Astrocyte of the hippocampus (primary cell): ENCODE measurements around the gene GSTCD.
"Not testable (repeated sequence)": the region's sequence is repeated elsewhere in the genome, so short reads cannot be mapped to it uniquely, and the experiment has no call there.

ENCODE experiments used
- DNase-seq: peaks from one replicate; pipeline ENCODE4 v3.0.0; 2011; ENCODE audit warnings: low read depth, low spot score

GSTCD gene

DNA sequence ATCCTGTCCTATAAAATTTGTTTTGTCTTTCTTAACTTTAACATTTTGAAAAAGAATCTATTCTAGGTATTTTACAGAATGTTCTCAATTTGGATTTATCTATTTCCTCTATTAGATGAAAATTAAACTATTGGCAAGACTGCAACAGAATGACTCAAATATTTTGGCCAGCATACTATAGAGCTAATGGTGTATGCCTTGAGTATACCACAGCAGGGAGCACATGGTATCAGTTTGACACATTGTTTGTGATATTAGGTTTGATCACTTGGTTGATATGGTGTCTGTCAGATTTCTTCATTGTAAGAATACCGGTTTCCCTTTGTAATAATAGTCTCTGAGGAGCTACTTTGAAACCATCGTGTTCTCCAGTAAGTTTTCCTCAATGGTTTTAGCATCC, 98.9 kb downstream of the GSTCD start:
- no peak for DNase-seq

DNA sequence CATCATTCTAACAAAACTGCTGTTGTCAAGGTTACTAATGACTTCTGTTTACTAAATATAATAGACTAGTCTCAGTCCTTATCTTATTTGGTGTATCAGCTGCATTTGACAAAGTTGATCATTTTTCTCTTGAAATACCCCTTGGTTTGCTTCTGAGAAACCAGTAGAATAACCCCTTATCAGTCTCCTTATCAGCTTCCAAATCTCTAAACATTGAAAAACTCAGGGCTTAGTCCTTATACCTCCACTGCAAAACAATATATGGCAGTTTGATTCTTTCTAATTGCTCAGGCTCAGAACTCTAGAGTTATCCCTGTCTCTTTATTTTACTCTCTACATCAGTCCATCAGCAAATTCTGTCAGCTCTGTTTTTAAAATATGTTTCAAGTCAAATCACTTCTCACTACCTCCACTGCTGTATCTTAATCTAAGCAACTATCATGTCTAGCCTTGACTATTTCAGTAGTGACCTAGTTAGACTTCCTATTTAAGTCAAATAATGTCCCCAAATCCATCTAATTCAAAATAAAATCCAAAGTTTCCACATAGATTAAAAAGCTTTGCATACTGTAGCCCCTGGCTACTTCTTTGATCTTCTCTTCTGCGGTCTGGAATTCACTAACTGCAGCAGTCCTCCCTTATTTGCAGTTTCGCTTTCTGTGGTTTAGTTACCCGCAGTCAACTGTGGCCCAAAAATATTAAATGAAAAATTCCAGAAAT, 99.6 kb downstream of the GSTCD start:
- no peak for DNase-seq

DNA sequence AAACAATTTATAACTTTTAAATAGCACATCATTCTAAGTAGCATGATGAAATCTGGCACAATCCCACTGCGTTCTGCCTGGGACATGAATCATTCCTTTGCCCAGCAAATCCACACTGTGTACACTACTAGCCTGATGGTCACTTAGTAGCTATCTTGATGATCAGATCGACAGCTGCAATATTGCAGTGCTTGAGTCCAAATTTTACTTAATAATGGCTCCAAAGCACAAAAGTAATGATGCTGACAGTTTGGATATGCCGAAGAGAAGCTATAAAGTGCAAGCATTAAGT, 100.1 kb downstream of the GSTCD start:
- DNase-seq: peak; percentile 60

DNA sequence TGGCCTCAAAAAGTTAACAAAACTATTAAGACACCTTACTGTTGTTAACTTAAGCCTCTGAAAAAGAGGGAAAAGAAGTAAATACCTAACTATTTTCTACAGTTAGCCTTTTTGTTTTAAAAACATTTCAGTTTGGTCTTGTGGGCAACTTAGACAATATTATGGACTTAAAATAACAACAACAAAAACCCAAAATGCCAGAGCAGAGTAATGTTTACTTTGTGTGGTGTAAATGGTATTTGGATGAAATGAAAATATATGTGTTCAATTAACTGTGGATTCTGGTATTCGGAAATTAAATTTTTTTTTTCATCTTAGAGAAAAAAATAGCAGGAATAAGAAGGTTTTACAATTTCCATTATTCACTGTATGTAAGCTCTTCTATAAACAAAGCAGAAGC, 107.1 kb downstream of the GSTCD start:
- peak; percentile 19 for DNase-seq

DNA sequence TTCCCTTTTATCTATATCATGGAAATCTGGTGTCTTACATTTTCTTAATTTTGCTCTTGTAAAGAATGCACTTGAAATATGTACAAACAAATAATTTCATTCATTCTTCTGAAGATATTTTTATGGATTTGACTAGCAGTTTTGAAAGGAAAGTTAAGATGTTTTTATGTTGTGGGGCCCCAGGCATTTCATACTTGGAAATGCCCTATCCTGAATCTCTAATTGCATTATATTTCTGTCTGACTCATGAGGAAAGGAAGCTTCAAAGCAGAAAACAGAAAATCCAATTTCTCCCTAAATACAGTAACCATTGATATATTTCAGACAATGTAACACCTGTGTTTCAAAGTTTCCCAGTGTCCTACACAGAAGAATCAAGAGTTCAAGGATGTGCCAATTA, 113.5 kb downstream of the GSTCD start:
- DNase-seq: no peak

DNA sequence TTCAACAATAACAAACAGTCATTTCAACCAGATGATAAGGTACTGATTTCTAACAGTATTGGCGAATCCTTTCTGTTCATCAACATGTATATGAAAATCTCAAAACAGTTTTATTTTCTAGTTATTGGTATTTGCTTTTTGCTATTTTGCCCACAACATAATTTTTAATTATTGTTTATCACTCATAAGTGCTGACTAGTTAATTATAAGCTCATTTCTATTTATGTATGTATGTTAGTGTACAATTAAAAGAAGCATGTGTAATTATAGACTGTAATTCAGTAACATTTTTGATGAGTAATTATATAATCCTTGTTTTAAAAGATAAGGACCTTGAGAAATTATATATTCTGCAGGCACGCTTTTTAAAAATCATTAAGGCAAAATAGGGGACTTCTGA, 119.5 kb downstream of the GSTCD start:
- no peak for DNase-seq

DNA sequence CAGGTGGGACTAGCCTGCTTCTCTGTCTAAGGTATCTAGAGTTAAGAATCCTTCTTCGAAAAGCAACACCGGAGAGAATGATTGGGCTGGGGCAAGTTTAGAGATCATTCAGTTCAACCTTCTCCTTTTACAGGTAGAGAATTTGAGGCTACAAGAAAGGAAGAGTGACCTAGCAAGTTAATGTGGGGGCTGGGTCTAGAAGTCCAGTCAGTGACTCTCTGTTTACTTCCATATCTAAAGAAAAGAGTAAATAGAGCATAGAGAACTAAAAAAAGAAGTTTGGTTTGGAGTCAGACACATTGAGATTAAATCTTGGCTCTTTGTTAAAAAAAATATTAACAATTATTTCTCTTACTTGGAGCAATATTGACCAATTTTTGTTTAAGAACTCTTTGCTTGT, 122.6 kb downstream of the GSTCD start:
- DNase-seq: no peak

DNA sequence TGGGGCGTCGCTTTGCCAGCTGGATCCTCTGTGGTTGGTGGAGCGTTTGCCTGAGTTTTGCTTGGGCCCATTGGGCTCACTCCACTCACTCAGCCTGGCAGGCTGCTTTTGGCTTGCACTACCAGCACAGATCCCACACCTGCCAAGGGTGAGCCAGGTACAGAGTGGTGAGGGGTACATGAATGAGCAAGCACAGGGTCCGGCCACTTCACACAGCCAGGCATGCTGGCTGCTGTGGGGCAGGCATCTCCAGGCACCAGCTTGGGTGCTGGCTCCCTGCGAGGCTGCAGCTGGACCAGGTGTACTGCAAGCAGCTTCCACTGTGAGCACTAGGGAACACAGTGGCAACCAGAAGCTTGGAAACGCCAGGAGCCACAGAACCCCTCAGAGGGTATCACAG, 126.6 kb downstream of the GSTCD start:
- no peak for DNase-seq

DNA sequence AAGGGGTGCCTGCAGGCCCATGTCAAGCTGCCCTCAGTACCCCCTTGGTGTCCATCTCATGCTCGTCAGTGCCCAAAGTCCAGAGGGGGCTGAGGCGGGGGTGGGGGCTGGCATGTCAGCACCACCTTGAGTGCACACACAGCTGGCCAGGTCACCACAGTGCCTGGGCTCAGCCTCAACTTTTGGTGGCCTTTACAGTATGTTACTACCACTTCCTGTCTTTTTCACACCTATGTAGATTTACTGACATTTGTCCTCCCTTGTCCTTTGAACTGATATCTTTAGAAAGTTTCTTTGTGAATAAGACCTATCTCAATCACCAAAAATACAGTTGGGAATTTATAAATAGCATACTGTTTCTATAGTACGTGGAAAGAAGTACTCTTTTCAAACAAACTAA, 128.0 kb downstream of the GSTCD start:
- no peak for DNase-seq

DNA sequence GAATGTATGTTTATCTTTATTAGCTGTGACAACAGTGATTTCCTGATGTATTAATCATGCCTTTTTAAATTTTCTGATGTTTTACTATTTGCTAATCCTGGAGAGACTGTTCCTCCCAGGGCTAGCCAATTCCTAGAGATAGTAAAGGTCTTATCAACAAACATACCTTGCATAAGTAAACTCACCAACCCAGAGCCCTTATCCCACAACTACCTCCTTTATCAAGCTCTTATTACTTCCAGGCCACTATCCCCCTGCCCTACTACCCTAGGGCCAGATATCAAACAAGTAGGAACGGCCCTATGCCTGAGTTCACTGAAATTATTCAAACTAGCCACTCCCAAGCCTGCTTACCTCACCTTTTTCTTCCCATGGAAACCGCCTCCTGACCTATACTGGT, 128.5 kb downstream of the GSTCD start:
- no peak for DNase-seq

DNA sequence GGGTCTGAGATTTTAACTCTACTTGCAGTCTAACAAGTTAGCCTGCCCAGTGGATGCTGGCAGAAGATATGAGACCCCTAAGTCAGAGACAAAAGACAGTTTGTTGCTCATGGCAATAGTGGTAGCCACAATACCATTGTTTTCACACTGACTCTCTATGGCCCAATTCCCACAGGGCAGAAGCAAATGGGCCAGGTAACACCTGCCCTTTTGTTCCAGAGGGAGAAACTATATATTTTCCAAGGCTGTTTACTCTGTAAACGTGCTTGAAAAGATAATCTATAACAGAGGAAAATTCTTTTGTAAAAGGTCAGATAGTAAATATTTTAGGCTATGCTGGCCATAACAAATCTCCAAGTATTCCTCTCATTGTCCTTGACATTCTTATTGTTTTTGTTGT, 129.5 kb downstream of the GSTCD start:
- no peak for DNase-seq

DNA sequence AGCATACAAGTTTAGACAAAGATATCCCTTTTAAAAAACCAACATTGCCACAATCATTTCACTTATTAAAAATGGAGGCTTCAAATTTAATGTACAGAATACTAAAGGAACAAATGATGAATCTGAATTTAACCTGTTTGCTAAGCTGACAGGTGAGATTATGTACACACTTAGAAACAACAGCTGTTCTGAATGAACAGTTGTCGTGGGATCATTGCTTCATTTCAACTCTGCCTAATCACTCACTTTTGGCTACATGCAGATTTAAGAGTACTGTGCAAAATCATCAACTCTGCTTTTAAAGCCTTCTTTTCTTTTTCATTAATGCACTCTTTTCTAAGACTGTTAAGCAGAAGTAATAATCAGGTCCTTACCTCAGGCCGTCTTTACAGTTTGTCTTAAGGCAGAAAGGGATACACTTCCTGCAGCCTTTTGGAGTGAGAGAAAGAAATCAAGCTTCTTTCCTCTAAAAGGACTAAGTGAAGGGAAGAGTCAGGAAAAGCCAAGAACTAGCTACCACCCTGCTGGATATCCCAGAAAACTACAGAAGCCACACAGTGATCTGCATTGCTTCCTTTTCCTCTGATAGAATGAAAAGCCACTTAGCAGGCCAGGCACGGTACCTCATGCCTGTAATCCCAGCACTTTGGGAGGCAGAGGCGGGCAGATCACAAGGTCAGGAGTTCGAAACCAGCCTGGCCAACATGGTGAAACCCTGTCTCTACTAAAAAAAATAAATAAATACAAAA, 132.0 kb downstream of the GSTCD start:
- no peak for DNase-seq

DNA sequence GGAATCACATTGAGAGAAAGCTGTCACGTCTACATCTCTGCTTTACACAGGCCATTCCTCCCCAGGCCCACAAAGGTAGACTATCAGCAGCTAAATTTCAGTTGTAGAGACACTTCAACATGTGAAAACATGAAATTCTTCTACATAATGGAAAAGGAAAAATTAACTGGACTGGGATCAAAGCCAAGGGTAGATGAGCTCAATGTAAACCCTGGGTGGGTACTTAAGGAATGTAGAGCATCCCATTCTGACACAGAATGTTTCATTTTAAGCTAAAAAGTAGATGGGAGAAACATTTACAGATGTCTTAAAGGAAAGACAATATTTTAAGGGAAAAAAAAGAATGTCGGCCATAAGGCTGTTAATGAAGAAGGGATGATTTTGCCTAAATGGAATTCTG, 135.4 kb downstream of the GSTCD start:
- no peak for DNase-seq

DNA sequence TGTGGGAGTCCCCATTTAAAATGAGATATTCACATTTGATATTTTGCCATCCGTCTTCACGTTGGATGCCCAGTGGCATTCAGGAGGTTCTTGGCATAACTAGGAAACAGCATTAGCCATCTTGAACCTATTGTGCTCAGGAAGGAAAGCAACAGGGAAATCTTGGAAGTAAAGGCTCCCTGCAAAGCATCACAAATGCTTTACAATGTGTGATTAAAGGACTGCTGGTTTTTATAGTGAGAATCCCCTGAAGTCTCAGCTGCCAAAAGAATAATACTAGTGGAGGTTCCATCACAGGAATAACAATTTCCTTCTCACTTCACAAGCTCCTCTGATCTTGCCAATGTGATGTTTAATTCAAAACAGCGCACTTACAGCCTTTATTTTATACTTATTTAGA, 137.0 kb downstream of the GSTCD start:
- no peak for DNase-seq

DNA sequence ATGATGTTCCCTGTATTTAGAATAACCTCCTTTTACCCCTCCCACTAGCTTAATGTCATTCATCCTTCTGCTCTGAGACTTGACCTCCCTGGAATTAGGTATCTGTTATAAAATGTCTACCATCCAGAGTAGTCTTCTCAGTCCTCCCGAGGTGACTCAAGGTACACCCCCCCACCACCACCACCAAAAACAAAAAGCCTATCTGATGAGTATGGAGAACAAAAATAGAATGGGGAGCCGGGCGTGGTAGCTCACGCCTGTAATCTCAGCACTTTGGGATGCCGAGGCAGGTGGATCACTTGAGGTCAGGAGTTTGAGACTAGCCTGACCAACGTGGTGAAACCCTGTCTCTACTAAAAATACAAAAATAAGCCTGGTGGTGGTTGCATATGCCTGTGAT, 139.8 kb downstream of the GSTCD start:
- DNase-seq: not testable (repeated sequence)

DNA sequence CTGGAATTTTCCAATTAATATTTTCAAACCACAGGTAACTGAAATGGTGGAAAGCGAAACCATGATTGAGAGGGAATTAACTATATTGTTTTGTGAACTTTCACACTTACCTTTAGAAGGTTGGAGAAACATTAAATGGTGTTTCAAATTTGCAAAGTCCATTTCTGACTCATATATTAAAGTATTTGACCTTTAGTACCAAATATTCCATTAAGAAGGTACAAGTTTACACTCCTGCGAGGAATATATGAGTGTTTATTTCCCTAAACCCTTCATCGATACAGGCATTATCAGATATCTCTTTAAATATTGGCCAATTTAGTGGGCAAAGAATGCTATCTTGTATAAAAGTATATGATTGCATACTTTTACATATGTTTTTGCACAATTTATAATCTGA, 142.6 kb downstream of the GSTCD start:
- no peak for DNase-seq

DNA sequence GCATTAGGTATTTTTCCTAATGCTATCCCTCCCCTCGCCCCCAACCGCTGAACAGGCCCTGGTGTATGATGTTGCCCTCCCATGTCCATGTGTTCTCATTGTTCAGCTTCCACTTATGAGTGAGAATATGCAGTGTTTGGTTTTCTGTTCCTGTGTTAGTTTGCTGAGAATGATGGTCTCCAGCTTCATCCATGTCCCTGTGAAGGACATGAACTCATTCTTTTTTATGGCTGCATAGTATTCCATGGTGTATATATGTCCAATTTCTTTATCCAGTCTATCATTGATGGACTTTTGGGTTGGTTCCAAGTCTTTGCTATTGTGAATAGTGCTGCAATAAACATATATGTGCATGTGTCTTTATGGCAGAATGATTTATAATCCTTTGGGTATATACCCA, 143.6 kb downstream of the GSTCD start:
- not testable (repeated sequence) for DNase-seq

DNA sequence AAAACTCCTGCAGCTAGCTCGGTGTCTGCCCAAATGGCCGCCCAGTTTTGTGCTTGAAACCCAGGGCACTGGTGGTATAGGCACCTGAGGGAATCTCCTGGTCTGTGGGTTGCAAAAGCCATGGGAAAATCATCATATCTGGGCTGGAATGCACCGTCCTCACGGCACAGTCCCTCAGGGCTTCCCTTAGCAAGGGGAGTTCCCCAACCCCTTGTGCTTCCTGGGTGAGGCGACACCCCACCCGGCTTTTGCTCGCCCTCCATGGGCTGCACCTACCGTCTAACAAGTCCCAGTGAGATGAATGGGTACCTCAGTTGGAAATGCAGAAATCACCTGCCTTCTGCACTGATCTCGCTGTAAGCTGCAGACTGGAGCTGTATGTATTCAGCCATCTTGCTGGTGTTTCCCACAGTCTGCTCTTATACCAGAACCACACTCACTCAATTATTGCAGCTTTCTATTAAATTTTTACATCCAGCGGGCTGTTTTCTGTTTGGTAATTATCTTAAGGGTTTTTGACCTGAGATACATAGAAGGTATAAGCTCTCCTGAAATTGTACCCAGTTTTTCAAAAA, 150.0 kb downstream of the GSTCD start:
- no peak for DNase-seq

DNA sequence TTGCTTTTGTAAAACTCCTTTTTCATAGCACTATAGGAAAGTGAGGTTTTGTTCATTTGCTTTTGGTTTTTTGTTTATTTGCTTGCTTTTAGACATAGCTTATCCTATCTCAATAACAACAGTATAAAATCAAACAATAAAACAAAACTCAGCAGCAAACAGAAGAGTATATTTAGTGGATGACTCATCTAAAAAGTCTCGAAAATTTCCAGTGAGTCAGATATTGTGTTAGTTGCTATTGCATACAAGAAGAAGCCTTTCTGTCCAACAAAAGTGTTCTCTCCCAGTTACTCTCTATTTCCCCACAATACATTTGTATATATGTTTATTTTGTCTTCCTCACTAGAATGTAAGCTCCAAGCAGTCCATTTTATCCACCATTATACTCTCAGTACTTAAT, 150.6 kb downstream of the GSTCD start:
- peak; percentile 56 for DNase-seq

DNA sequence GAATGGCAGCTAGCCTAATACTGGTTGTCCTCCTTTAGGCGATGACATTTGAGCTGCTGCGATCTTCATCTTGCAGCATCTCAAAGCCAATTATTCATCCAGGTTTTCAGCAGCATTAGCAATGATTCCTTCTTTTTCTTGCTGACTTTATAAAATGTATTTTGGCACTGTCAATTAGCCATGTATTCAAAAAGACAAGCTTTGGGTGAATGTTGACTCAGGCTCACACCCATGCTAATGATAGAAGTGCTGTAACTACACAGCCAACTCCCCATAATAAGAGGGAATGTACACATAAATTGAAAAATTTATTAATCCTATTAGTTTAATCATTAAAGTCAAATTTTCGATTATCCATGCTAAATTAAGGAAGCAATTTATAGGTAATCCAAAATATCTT, 162.4 kb downstream of the GSTCD start:
- no peak for DNase-seq

DNA sequence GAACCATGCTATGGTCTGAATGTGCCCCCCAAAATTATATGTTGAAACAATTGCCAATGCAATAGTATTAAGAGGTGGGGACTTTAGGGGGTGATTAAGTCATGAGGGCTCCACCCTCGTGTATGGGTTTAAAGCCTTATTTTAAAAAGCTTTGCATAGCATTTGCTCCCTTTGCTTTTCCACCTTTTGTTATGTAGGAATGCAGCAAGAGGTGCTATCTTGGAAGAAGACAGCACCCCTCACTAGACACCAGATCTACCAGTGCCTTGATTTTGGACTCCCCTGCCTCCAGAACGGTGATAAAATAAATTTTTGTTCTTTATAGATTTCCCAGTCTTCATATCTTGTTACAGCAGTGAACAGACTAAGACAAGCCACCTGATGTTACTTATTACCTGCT, 163.4 kb downstream of the GSTCD start:
- no peak for DNase-seq

DNA sequence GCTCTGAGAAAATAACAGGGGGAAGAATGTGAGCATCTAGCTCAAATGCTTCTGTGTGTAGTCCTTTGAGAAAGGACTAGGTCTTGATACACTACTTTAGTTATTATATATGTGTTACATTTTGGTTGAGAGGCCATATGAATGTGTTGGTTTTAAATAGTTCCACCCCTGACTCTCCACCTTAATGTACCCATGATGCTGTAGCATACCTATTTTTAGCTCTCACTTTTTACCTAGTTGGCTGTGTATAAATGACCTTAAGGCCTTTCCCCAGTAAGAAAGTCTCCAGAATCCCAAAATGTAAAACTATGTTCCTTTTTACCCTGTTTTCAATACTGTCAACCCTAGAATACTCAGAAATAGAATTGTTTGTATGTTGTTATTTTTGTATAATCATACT, 166.6 kb downstream of the GSTCD start:
- DNase-seq: no peak

DNA sequence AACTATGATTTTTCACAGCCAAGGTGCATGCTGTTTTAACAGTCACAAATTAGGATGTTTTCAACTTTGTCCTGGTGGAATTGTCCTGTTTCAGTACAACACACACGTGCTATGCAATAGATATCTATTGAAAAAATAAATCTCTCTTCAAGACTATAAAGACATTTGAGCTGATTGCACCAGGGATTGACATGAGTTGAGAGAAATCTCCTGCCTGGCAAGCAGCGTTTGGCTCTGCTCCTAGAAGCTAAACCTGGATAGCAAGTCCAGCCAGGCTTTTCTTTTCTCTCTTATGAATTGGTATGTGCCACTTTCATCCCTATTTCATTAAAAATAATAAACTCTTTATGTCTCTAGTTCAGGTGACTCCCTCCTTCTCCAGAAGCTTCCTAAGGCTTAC, 170.1 kb downstream of the GSTCD start:
- DNase-seq: no peak
